ENCODE data around the gene YAF2. TPM values are rescaled to one million over a fixed set of nuclear protein-coding genes. Genes with fewer than 3 reads are reported as not detected.

YAF2 gene
- total RNA-seq, 4 donors from 2014 or later = 12.5 to 26.5 (median 13.4) TPM

DNA sequence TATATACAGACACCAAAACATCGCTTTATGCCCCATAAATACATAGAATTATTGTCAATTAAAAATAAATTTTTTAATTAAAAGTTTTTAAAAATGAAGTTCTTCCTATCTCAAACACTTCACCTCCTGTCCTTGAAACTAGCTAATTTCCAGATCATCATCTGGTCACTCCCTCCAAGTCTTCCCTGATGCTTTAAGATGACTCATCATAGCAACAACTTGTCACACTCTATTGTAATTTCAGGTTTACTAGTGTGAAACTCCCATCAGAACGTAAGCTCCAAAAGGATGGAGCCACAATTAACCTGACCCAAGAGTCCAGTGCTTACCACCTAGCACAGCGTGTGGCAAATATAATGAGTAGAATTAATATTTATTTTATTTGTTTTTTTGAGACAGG lies 109.7 kb downstream of the YAF2 start:
- Histone ChIP-seq H3K9me3 (no peaks in the 10 kb centered on the region), H3K4me1 (peaks cover 16% of the 10 kb centered on the region), H3K27me3 (no peaks in the 10 kb centered on the region), H3K4me3 (no peak overlapping the region), H3K36me3 (no peaks in the 10 kb centered on the region), H3K27ac (no peak overlapping the region)
- no peak for DNase-seq (ENCODE audit: low spot score in 2 of 2)
- TF ChIP-seq POLR2AphosphoS5 (IDR thresholded peaks at IDR 0.05) (no peak), POLR2A (IDR thresholded peaks at IDR 0.05) (no peak), EP300 (IDR thresholded peaks at IDR 0.05) (no peak)
- TF ChIP-seq, protein P1, sequence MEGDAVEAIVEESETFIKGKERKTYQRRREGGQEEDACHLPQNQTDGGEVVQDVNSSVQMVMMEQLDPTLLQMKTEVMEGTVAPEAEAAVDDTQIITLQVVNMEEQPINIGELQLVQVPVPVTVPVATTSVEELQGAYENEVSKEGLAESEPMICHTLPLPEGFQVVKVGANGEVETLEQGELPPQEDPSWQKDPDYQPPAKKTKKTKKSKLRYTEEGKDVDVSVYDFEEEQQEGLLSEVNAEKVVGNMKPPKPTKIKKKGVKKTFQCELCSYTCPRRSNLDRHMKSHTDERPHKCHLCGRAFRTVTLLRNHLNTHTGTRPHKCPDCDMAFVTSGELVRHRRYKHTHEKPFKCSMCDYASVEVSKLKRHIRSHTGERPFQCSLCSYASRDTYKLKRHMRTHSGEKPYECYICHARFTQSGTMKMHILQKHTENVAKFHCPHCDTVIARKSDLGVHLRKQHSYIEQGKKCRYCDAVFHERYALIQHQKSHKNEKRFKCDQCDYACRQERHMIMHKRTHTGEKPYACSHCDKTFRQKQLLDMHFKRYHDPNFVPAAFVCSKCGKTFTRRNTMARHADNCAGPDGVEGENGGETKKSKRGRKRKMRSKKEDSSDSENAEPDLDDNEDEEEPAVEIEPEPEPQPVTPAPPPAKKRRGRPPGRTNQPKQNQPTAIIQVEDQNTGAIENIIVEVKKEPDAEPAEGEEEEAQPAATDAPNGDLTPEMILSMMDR (IDR thresholded peaks at IDR 0.05) = no peak
- WGBS = 73% methylated on average over 3 of the region's 3 CpGs

GRCh38 chr12:42126963-42127362 lies 111.1 kb downstream of the YAF2 start:
- no peak overlapping the region for H3K27ac ChIP-seq
- H3K4me1 ChIP-seq = peaks cover 16% of the 10 kb centered on the region
- no peak overlapping the region for H3K4me3 ChIP-seq
- 81% methylated on average over 1 of the region's 1 CpG for WGBS
- DNase-seq (ENCODE audit: low spot score in 2 of 2) = no peak
- H3K36me3 ChIP-seq = no peaks in the 10 kb centered on the region
- H3K27me3 ChIP-seq = no peaks in the 10 kb centered on the region
- TF ChIP-seq POLR2AphosphoS5 (IDR thresholded peaks at IDR 0.05) = no peak
- TF ChIP-seq, protein P1 (IDR thresholded peaks at IDR 0.05) = no peak
- no peak for TF ChIP-seq EP300 (IDR thresholded peaks at IDR 0.05)
- no peak for TF ChIP-seq POLR2A (IDR thresholded peaks at IDR 0.05)
- no peaks in the 10 kb centered on the region for H3K9me3 ChIP-seq

- Histone ChIP-seq H3K36me3 (no peaks in the 10 kb centered on the region), H3K27ac (no peak overlapping the region), H3K27me3 (no peaks in the 10 kb centered on the region), H3K4me1 (peaks cover 6% of the 10 kb centered on the region), H3K9me3 (no peaks in the 10 kb centered on the region), H3K4me3 (no peak overlapping the region)
- TF ChIP-seq POLR2A (IDR thresholded peaks at IDR 0.05) = no peak
- no peak for TF ChIP-seq POLR2AphosphoS5 (IDR thresholded peaks at IDR 0.05)
- no peak for TF ChIP-seq EP300 (IDR thresholded peaks at IDR 0.05)
- TF ChIP-seq, protein P1 (IDR thresholded peaks at IDR 0.05) = no peak
- DNase-seq (ENCODE audit: low spot score in 2 of 2) = no peak
- 42% methylated on average over 1 of the region's 1 CpG for WGBS
Observed at GRCh38 chr12:42125388-42125767, 112.7 kb downstream of the YAF2 start.

DNA sequence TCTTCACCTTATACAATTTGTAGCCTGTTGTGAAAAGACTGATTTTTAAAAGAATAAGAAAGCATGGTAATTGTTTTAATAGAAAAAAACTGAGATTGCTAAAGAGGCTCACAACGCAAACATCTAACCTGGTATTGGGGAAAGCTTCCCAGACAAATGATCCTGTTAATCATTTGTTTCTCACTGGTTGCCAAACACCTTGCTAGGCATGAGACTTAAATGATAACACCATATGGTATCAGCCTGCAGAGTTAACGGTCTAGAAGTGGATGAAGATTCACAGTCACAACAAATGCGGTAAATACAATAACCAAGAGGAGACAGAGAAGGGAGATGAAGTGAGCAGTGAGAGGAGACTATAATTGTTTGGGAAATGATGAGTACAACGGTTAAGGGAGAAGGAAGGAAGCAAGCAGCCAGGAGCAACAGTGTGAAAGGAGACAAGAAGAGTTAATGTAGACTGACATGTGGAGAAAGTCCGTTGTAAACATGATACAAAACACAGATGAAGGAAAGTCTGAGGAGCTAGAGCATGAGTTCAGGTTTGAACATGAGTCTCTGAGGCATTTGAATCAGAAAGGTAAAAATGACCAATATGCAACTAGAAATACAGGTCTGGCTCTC lies 113.2 kb downstream of the YAF2 start:
- no peak for DNase-seq (ENCODE audit: low spot score in 2 of 2)
- TF ChIP-seq, protein P1 (IDR thresholded peaks at IDR 0.05) = no peak
- TF ChIP-seq POLR2AphosphoS5 (IDR thresholded peaks at IDR 0.05) (no peak), POLR2A (IDR thresholded peaks at IDR 0.05) (no peak), EP300 (IDR thresholded peaks at IDR 0.05) (no peak)
- Histone ChIP-seq H3K9me3 (no peaks in the 10 kb centered on the region), H3K4me3 (no peak overlapping the region), H3K27ac (no peak overlapping the region), H3K27me3 (no peaks in the 10 kb centered on the region), H3K4me1 (peaks cover under 1% of the 10 kb centered on the region), H3K36me3 (no peaks in the 10 kb centered on the region)
- 49% methylated on average over 5 of the region's 5 CpGs for WGBS

- no peak for DNase-seq (ENCODE audit: low spot score in 2 of 2)
- Histone ChIP-seq H3K36me3 (peaks cover 13% of the 10 kb centered on the region), H3K4me1 (no peaks in the 10 kb centered on the region), H3K27me3 (no peaks in the 10 kb centered on the region), H3K4me3 (no peak overlapping the region), H3K9me3 (no peaks in the 10 kb centered on the region), H3K27ac (no peak overlapping the region)
- TF ChIP-seq, protein P1 (IDR thresholded peaks at IDR 0.05) = no peak
- no peak for TF ChIP-seq POLR2AphosphoS5 (IDR thresholded peaks at IDR 0.05)
- WGBS = 61% methylated on average over 2 of the region's 2 CpGs
Observed at GRCh38 chr12:42119085-42119633, 118.9 kb downstream of the YAF2 start.

Data from suprapubic skin (tissue), 4 donors.